ENCODE data around the gene PRKCE.

- TF ChIP-seq CTCF (IDR thresholded peaks at IDR 0.05) (no peak), POLR2A (IDR thresholded peaks at IDR 0.05) (no peak)
Measured at GRCh38 chr2:45750001-45750400, 98.5 kb downstream of the PRKCE start.

Measured in body of pancreas (tissue), 4 donors.